ENCODE data around the gene COL9A1. TPM values are rescaled to one million over a fixed set of nuclear protein-coding genes. Genes with fewer than 3 reads are reported as not detected.

COL9A1 gene
- total RNA-seq, 4 donors from 2014 or later = not detected

DNA sequence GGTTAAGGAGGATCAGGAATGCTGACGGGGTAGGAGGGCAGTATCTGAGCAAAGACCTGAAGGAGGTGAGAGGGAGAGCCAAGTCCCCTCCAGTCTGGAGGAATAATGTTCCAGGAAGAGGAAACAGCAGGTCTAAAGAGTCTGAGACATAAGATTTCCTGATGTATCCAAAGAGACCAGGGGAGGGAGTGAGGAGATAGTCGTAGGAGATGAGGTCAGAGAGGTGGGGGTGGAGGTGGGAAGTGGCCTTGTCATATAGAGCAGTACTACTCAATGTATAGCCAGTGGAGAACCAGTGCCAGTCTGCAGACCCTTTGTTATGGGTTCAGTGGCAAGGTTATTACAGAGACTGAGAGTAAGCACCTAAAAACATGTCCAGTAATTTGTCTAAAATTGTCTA, 130.6 kb downstream of the COL9A1 start:
- TF ChIP-seq, protein P1, sequence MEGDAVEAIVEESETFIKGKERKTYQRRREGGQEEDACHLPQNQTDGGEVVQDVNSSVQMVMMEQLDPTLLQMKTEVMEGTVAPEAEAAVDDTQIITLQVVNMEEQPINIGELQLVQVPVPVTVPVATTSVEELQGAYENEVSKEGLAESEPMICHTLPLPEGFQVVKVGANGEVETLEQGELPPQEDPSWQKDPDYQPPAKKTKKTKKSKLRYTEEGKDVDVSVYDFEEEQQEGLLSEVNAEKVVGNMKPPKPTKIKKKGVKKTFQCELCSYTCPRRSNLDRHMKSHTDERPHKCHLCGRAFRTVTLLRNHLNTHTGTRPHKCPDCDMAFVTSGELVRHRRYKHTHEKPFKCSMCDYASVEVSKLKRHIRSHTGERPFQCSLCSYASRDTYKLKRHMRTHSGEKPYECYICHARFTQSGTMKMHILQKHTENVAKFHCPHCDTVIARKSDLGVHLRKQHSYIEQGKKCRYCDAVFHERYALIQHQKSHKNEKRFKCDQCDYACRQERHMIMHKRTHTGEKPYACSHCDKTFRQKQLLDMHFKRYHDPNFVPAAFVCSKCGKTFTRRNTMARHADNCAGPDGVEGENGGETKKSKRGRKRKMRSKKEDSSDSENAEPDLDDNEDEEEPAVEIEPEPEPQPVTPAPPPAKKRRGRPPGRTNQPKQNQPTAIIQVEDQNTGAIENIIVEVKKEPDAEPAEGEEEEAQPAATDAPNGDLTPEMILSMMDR (IDR thresholded peaks at IDR 0.05; ENCODE audit: low read depth) = no peak

GRCh38 chr6:70171236-70171635, 131.6 kb downstream of the COL9A1 start:
- TF ChIP-seq, protein P1 (IDR thresholded peaks at IDR 0.05; ENCODE audit: low read depth) = no peak

- TF ChIP-seq, protein P1 (IDR thresholded peaks at IDR 0.05; ENCODE audit: low read depth) = no peak
Observed at GRCh38 chr6:70168681-70169377, 134.1 kb downstream of the COL9A1 start.

Other genes with a start within 250 kb of the COL9A1 start
- gene FAM135A, start 110.4 kb upstream of the COL9A1 start, total RNA-seq = 10 to 100 TPM; 26.2 to 33.6 (median 27.1) TPM

All from subcutaneous adipose tissue (tissue), 4 donors.